HepG2 (cell line): ENCODE data around the gene CELF2. TPM values are rescaled to one million over a fixed set of nuclear protein-coding genes. Genes with fewer than 3 reads are reported as not detected.

Experiments
- ATAC-seq: fragments of 200-7000 bp; cut with Tn5 transposase; 3 replicates; pipeline ENCODE4 v1.9.1; 2020; ENCODE audit warnings: mild to moderate bottlenecking, moderate library complexity
- BruUV-seq: library from RNA; stranded (reverse); fragments of 400-500 nt; replicated peaks from 2 replicates; lab custom pipeline; 2021; lab: Mats Ljungman, UMichigan
- CTCF ChIA-PET: fragments of 300-600 bp; formaldehyde crosslinking; extraction: SDS; loops from one replicate; lab custom pipeline; 2021; ENCODE audit warnings: low total read pairs, inconsistent platforms, low intra/inter-chr PET ratio; lab: Yijun Ruan, JAX
- POLR2A ChIA-PET: fragments of 350-600 bp; sonication (Branson Sonifier 250); formaldehyde crosslinking; loops from one replicate; lab custom pipeline; 2020; ENCODE audit warnings: antibody characterized with exemption, inconsistent platforms; lab: Yijun Ruan, JAX
- DNase-seq: peaks from one replicate; pipeline ENCODE4 v3.0.0-alpha.2; 2015; ENCODE audit warnings: low spot score
- FAIRE-seq: peaks from 3 replicates; lab custom pipeline; 2011; peaks lifted over from hg19 to GRCh38; lab: Jason Lieb, UNC
- H2AFZ ChIP-seq: one replicate; pipeline ENCODE4 v1.6.1; 2011; ENCODE audit warnings: low read length, inconsistent platforms
- H3K27ac ChIP-seq: fragments of 300-600 bp; 3 replicates; pipeline ENCODE4 v1.8.0; 2011; ENCODE audit warnings: mixed run types, mild to moderate bottlenecking, mixed read lengths, low read length, inconsistent platforms; ENCODE audit not compliant: insufficient read depth; ENCODE audit errors: extremely low read length
- H3K27me3 ChIP-seq, 2 experiments: fragments of 200-600 bp in 1 of 2; 2 replicates in 1 of 2; 3 replicates in 1 of 2; pipeline versions ENCODE4 v1.6.0 to v1.8.0; 2011; ENCODE audit warnings: low read length in 2 of 2, mild to moderate bottlenecking in 2 of 2, moderate library complexity in 2 of 2, inconsistent platforms in 1 of 2; ENCODE audit not compliant: insufficient read depth in 2 of 2, control insufficient read depth in 1 of 2
- H3K36me3 ChIP-seq, 2 experiments: fragments of 200-600 bp in 1 of 2; replicated peaks in 1 of 2; 2 replicates in 1 of 2; 3 replicates in 1 of 2; pipeline versions ENCODE4 v1.5.1 to v1.8.0; 2011; ENCODE audit warnings: low read length in 2 of 2, inconsistent platforms in 1 of 2; ENCODE audit not compliant: insufficient read depth in 2 of 2, control insufficient read depth in 1 of 2
- H3K4me1 ChIP-seq: 2 replicates; pipeline ENCODE4 v1.5.1; 2012; ENCODE audit warnings: low read length, inconsistent platforms; ENCODE audit not compliant: insufficient read depth
- H3K4me2 ChIP-seq: 2 replicates; pipeline ENCODE4 v1.6.0; 2011; ENCODE audit warnings: low read depth, low read length, inconsistent platforms
- H3K4me3 ChIP-seq, 3 experiments: fragments of 200-600 bp in 1 of 3; sonication (generic), shearing (Covaris generic) in 1 of 3; replicated peaks in 1 of 3; 2 replicates each; pipeline ENCODE4 v1.5.1; 2011 to 2016; ENCODE audit warnings: low read length in 3 of 3, inconsistent platforms in 2 of 3, low read depth in 2 of 3, mild to moderate bottlenecking in 2 of 3, control low read depth in 1 of 3, mixed read lengths in 1 of 3; ENCODE audit not compliant: insufficient read depth in 1 of 3
- H3K79me2 ChIP-seq: one replicate; pipeline ENCODE4 v1.6.1; 2011; ENCODE audit warnings: low read length, inconsistent platforms; ENCODE audit not compliant: insufficient read depth
- H3K9ac ChIP-seq: 2 replicates; pipeline ENCODE4 v1.6.0; 2011; ENCODE audit warnings: mild to moderate bottlenecking, low read depth, low read length, inconsistent platforms; ENCODE audit not compliant: insufficient read depth
- H3K9me3 ChIP-seq: 2 replicates; pipeline ENCODE4 v1.5.1; 2012; ENCODE audit warnings: mild to moderate bottlenecking, low read length
- H4K20me1 ChIP-seq: 2 replicates; pipeline ENCODE4 v1.6.0; 2011; ENCODE audit warnings: inconsistent platforms, mild to moderate bottlenecking, low read length, moderate library complexity; ENCODE audit not compliant: insufficient read depth
- CENPT ChIP-seq: sonication (generic); formaldehyde crosslinking; IDR thresholded peaks from 2 replicates; pipeline ENCODE4 v1.8.0; 2022; ENCODE audit warnings: low read depth, mild to moderate bottlenecking, moderate library complexity, missing genetic modification reagents
- DDIT3 ChIP-seq: sonication (generic); formaldehyde crosslinking; IDR thresholded peaks from 2 replicates; pipeline ENCODE4 v1.4.0; 2020; ENCODE audit warnings: mild to moderate bottlenecking, missing genetic modification reagents
- FOXO4 ChIP-seq: sonication (generic); formaldehyde crosslinking; conservative IDR thresholded peaks from 2 replicates; pipeline ENCODE4 v1.8.1; 2023; ENCODE audit warnings: missing genetic modification reagents
- GATA4 ChIP-seq: sonication (generic); IDR thresholded peaks from 2 replicates; pipeline ENCODE4 v1.6.1; 2016; ENCODE audit warnings: antibody characterized with exemption, low read depth, borderline replicate concordance
- KLF12 ChIP-seq: sonication (generic); formaldehyde crosslinking; IDR thresholded peaks from 2 replicates; pipeline ENCODE4 v1.4.0; 2020; ENCODE audit warnings: missing genetic modification reagents, borderline replicate concordance
- NCOA2 ChIP-seq: sonication (generic); formaldehyde crosslinking; IDR thresholded peaks from 2 replicates; pipeline ENCODE4 v1.8.0; 2022; ENCODE audit warnings: inconsistent platforms
- NONO ChIP-seq, 2 experiments: fragments of 450-650 bp in 1 of 2; sonication (generic) in 1 of 2; formaldehyde crosslinking in 1 of 2; IDR thresholded peaks in 1 of 2; conservative IDR thresholded peaks in 1 of 2; 2 replicates each; pipeline versions ENCODE4 v1.6.1 to v1.8.0; 2017 to 2022; ENCODE audit warnings: mild to moderate bottlenecking in 1 of 2, missing genetic modification reagents in 1 of 2, moderate library complexity in 1 of 2
- STAG1 ChIP-seq: sonication (generic); formaldehyde crosslinking; IDR thresholded peaks from 2 replicates; pipeline ENCODE4 v1.4.0; 2020; ENCODE audit warnings: missing genetic modification reagents
- TBP ChIP-seq: sonication (generic); formaldehyde crosslinking; IDR thresholded peaks from 2 replicates; pipeline ENCODE4 v1.5.0; 2020; ENCODE audit warnings: missing genetic modification reagents
- TCF7 ChIP-seq: sonication (generic); IDR thresholded peaks from 2 replicates; pipeline ENCODE4 v1.6.1; 2016; ENCODE audit warnings: antibody characterized with exemption, low read depth
- ZNF329 ChIP-seq: sonication (generic); formaldehyde crosslinking; IDR thresholded peaks from 2 replicates; pipeline ENCODE4 v1.9.0; 2021; ENCODE audit warnings: low read depth, mild to moderate bottlenecking, missing genetic modification reagents
- ZNF564 ChIP-seq: sonication (generic); formaldehyde crosslinking; IDR thresholded peaks from 2 replicates; pipeline ENCODE4 v1.8.1; 2023; ENCODE audit warnings: mild to moderate bottlenecking, missing genetic modification reagents
- ZNF605 ChIP-seq: sonication (generic); formaldehyde crosslinking; IDR thresholded peaks from 2 replicates; pipeline ENCODE4 v1.8.0; 2022; ENCODE audit warnings: mild to moderate bottlenecking, missing genetic modification reagents
- ZNF629 ChIP-seq: sonication (generic); formaldehyde crosslinking; conservative IDR thresholded peaks from 2 replicates; pipeline ENCODE4 v1.5.0; 2020; ENCODE audit warnings: missing genetic modification reagents
- ZNF775 ChIP-seq: sonication (generic); formaldehyde crosslinking; IDR thresholded peaks from 2 replicates; pipeline ENCODE4 v1.4.0; 2020; ENCODE audit warnings: missing genetic modification reagents, mild to moderate bottlenecking, moderate library complexity, borderline replicate concordance
- ZNF792 ChIP-seq: IDR thresholded peaks from 2 replicates; pipeline ENCODE4 v1.6.1; 2016
- ZSCAN31 ChIP-seq: sonication (generic); formaldehyde crosslinking; IDR thresholded peaks from 2 replicates; pipeline ENCODE4 v1.5.0; 2020; ENCODE audit warnings: low read depth, mild to moderate bottlenecking, missing genetic modification reagents
- WGBS: methylation state at CpG from one replicate; pipeline ENCODE4 v1.1.6; 2017; ENCODE audit warnings: low lambda C conversion rate; 5-methylcytosine and 5-hydroxymethylcytosine counted together
- in situ Hi-C: cut with HindIII; loops from 2 replicates; pipeline ENCODE4 v1.10.0; 2017; ENCODE audit warnings: low pct_unique_long_range_greater_than_20kb; ENCODE audit not compliant: extremely low pct_ligation_motif_present
- intact Hi-C: fragments of 100-400 bp; cut with micrococcal nuclease; formaldehyde crosslinking; loops from one replicate; pipeline ENCODE4 v1.10.0; 2022; ENCODE audit not compliant: unreplicated experiment
- polyA plus RNA-seq, 8 experiments: library from polyadenylated mRNA; depleted of rRNA in 3 of 8; stranded (reverse) in 7 of 8; unstranded in 1 of 8; fragments of >200 nt; fragmentation: Illumina TruSeq in 4 of 8; extraction: Trizol in 4 of 8; gene quantifications; 2 replicates each; pipeline versions ENCODE4 v1.2.1 to v1.2.3, GENCODE V29; 2011 to 2016; ENCODE audit warnings: low read depth in 4 of 8, missing spikeins in 1 of 8, mixed read lengths in 1 of 8; ENCODE audit not compliant: insufficient read depth in 1 of 8
- total RNA-seq, 5 experiments: library from RNA; depleted of rRNA; stranded (reverse); fragments of >200 nt; fragmentation: Illumina TruSeq; extraction: Trizol; gene quantifications; 2 replicates each; pipeline ENCODE4 v1.2.3, GENCODE V29; 2016; ENCODE audit warnings: low read depth in 1 of 5

The CELF2 gene
- total and polyA plus RNA-seq, 2 of the 13 experiments (the other 11 are each of a cell fraction or from before 2014, with no cell fraction given) = not detected

- Histone ChIP-seq H3K4me3 (no peak overlapping the region), H3K9me3 (no peaks in the 10 kb centered on the region), H3K27me3 (peaks cover 0 to 32% of the 10 kb centered on the region in 2 experiments; a peak in 2 of 5 replicates), H3K9ac (no peak overlapping the region), H3K36me3 (no peaks in the 10 kb centered on the region), H3K4me1 (no peaks in the 10 kb centered on the region), H4K20me1 (no peaks in the 10 kb centered on the region; the same call in 1 of the 2 replicates), H3K27ac (no peak overlapping the region), H3K79me2 (no peaks in the 10 kb centered on the region), H3K4me2 (no peak overlapping the region), H2AFZ (no peak overlapping the region)
- WGBS = 0% methylated on average over 7 of the region's 7 CpGs
- POLR2A ChIA-PET = no interaction called here
- no peak for FAIRE-seq
- no peak for DNase-seq
- TF ChIP-seq ZNF329 (CRISPR knock-in tag) (no peak), ZNF564 (CRISPR knock-in tag) (no peak), NCOA2 (CRISPR knock-in tag) (no peak), TCF7 (no peak), STAG1 (CRISPR knock-in tag) (no peak), GATA4 (no peak), ZNF792 (CRISPR knock-in tag) (no peak), ZNF605 (no peak), ZNF629 (no peak), KLF12 (CRISPR knock-in tag) (no peak), CENPT (CRISPR knock-in tag) (no peak), ZSCAN31 (CRISPR knock-in tag) (no peak), DDIT3 (no peak), TBP (no peak), NONO (IDR thresholded peaks at IDR 0.05) (no peak), NONO (CRISPR knock-in tag; conservative IDR thresholded peaks at IDR 0.05) (no peak), ZNF775 (no peak), FOXO4 (CRISPR knock-in tag) (no peak)
- BruUV-seq = no TSS peak
- in situ Hi-C loops (no loop called here), intact Hi-C loops (no loop called here)
- CTCF ChIA-PET = no interaction called here
- no peak for ATAC-seq
These were observed 194.8 kb downstream of the CELF2 start for GRCh38 chr10:11212288-11213085.
